Mesendoderm (in vitro differentiated cells): ENCODE data around the gene PHF14.
"Not testable (repeated sequence)": the region's sequence is repeated elsewhere in the genome, so short reads cannot be mapped to it uniquely, and the experiment has no call there.

Experiments used
- DNase-seq: peaks from one replicate; pipeline ENCODE4 v3.0.0; 2013
- H2AK5ac ChIP-seq: 2 replicates; pipeline ENCODE4 v1.6.1; 2013; ENCODE audit warnings: low read length, inconsistent platforms
- H2BK120ac ChIP-seq: 2 replicates; pipeline ENCODE4 v1.6.1; 2013; ENCODE audit warnings: low read depth, mild to moderate bottlenecking, low read length, moderate library complexity, mixed read lengths
- H2BK15ac ChIP-seq: replicated peaks from 2 replicates; pipeline ENCODE4 v1.6.1; 2013; ENCODE audit warnings: low read depth, mild to moderate bottlenecking, moderate library complexity
- H2BK5ac ChIP-seq: 2 replicates; pipeline ENCODE4 v1.6.1; 2013; ENCODE audit warnings: low read length, inconsistent platforms
- H3K18ac ChIP-seq: 2 replicates; pipeline ENCODE4 v1.6.1; 2013; ENCODE audit warnings: mild to moderate bottlenecking, low read length, mixed read lengths
- H3K23ac ChIP-seq: one replicate; pipeline ENCODE4 v1.6.1; 2013; ENCODE audit warnings: low read length
- H3K27ac ChIP-seq: 2 replicates; pipeline ENCODE4 v1.5.1; 2013; ENCODE audit warnings: low read depth, mild to moderate bottlenecking, inconsistent platforms, low read length, moderate library complexity
- H3K27me3 ChIP-seq: 2 replicates; pipeline ENCODE4 v1.6.1; 2013; ENCODE audit warnings: low read length, control low read depth, mild to moderate bottlenecking, inconsistent platforms; ENCODE audit not compliant: insufficient read depth, poor library complexity
- H3K36me3 ChIP-seq: 2 replicates; pipeline ENCODE4 v1.6.1; 2013; ENCODE audit warnings: low read length, inconsistent platforms; ENCODE audit not compliant: control insufficient read depth, insufficient read depth
- H3K4ac ChIP-seq: one replicate; pipeline ENCODE4 v1.6.1; 2013; ENCODE audit warnings: low read depth, mild to moderate bottlenecking, low read length, moderate library complexity
- H3K4me1 ChIP-seq: 2 replicates; pipeline ENCODE4 v1.6.1; 2013; ENCODE audit warnings: low read depth, low read length, inconsistent platforms; ENCODE audit not compliant: control insufficient read depth
- H3K4me2 ChIP-seq: 2 replicates; pipeline ENCODE4 v1.6.1; 2013; ENCODE audit warnings: low read length
- H3K4me3 ChIP-seq: 2 replicates; pipeline ENCODE4 v1.5.1; 2013; ENCODE audit warnings: mild to moderate bottlenecking, low read length
- H3K56ac ChIP-seq: one replicate; pipeline ENCODE4 v1.6.1; 2013; ENCODE audit warnings: low read length
- H3K79me1 ChIP-seq: 2 replicates; pipeline ENCODE4 v1.6.1; 2013; ENCODE audit warnings: low read length, inconsistent platforms
- H3K79me2 ChIP-seq: 2 replicates; pipeline ENCODE4 v1.6.1; 2013; ENCODE audit warnings: mild to moderate bottlenecking, low read length; ENCODE audit not compliant: control insufficient read depth, insufficient read depth
- H3K9ac ChIP-seq: 2 replicates; pipeline ENCODE4 v1.6.1; 2013; ENCODE audit warnings: low read length, inconsistent platforms
- H4K5ac ChIP-seq: one replicate; pipeline ENCODE4 v1.6.1; 2013; ENCODE audit warnings: low read length
- H4K8ac ChIP-seq: one replicate; pipeline ENCODE4 v1.6.1; 2013; ENCODE audit warnings: low read depth, mild to moderate bottlenecking, control low read depth, low read length, moderate library complexity
- WGBS: extraction: QIAGEN DNeasy Blood & Tissue Kit; methylation state at CpG from one replicate; pipeline ENCODE4 v1.1.7; 2013; ENCODE audit warnings: low lambda C conversion rate, missing lambda C conversion rate; ENCODE audit not compliant: insufficient coverage; ENCODE audit errors: extremely low coverage; 5-methylcytosine and 5-hydroxymethylcytosine counted together

Gene PHF14

GRCh38 chr7:10995482-10996166 lies 22.0 kb downstream of the PHF14 start:
- not testable (repeated sequence) for H3K4me3 ChIP-seq, H4K5ac ChIP-seq, H3K79me1 ChIP-seq, H3K56ac ChIP-seq, H3K4ac ChIP-seq, H2BK120ac ChIP-seq, H3K27me3 ChIP-seq, DNase-seq, H3K4me2 ChIP-seq, H3K79me2 ChIP-seq, H3K36me3 ChIP-seq, H3K23ac ChIP-seq, H3K18ac ChIP-seq, H2AK5ac ChIP-seq, H2BK15ac ChIP-seq, H3K9ac ChIP-seq, H3K27ac ChIP-seq, H2BK5ac ChIP-seq, H4K8ac ChIP-seq, H3K4me1 ChIP-seq
- no CpG with 5 or more reads among the region's 34 CpGs for WGBS

GRCh38 chr7:10998996-10999757 lies 25.5 kb downstream of the PHF14 start:
- peaks cover 7% of the 10 kb centered on the region for H3K79me2 ChIP-seq
- no peak overlapping the region for H2AK5ac ChIP-seq
- peaks cover 4% of the 10 kb centered on the region for H3K79me1 ChIP-seq
- DNase-seq, result no peak
- H3K18ac ChIP-seq, result no peak overlapping the region
- no peak overlapping the region for H3K27ac ChIP-seq
- no peak overlapping the region for H2BK15ac ChIP-seq
- no peak overlapping the region for H3K23ac ChIP-seq
- H4K5ac ChIP-seq, result no peak overlapping the region
- H3K36me3 ChIP-seq, result no peaks in the 10 kb centered on the region
- no peaks in the 10 kb centered on the region for H3K4me1 ChIP-seq
- H4K8ac ChIP-seq, result no peak overlapping the region
- no peak overlapping the region for H2BK120ac ChIP-seq
- H3K4me3 ChIP-seq, result no peak overlapping the region
- H3K4ac ChIP-seq, result no peak overlapping the region
- H3K4me2 ChIP-seq, result no peak overlapping the region
- H3K56ac ChIP-seq, result no peak overlapping the region
- no peaks in the 10 kb centered on the region for H3K27me3 ChIP-seq
- H3K9ac ChIP-seq, result no peak overlapping the region
- no peak overlapping the region for H2BK5ac ChIP-seq
- no CpG with 5 or more reads among the region's 4 CpGs for WGBS

GRCh38 chr7:11005202-11005601 lies 31.5 kb downstream of the PHF14 start:
- Histone ChIP-seq H2AK5ac (no peak overlapping the region), H3K18ac (no peak overlapping the region), H2BK15ac (no peak overlapping the region), H4K8ac (no peak overlapping the region), H3K4me2 (no peak overlapping the region), H3K56ac (no peak overlapping the region), H3K4me1 (no peaks in the 10 kb centered on the region), H3K36me3 (no peaks in the 10 kb centered on the region), H3K27me3 (no peaks in the 10 kb centered on the region), H4K5ac (no peak overlapping the region), H3K9ac (no peak overlapping the region), H3K4ac (no peak overlapping the region), H3K4me3 (no peak overlapping the region), H3K79me2 (peaks cover 4% of the 10 kb centered on the region), H3K79me1 (no peaks in the 10 kb centered on the region), H3K23ac (no peak overlapping the region), H2BK5ac (no peak overlapping the region), H3K27ac (no peak overlapping the region), H2BK120ac (no peak overlapping the region)
- DNase-seq, result no peak

- H3K4me2 ChIP-seq, result no peak overlapping the region
- no peaks in the 10 kb centered on the region for H3K27me3 ChIP-seq
- H2BK120ac ChIP-seq, result no peak overlapping the region
- no peak overlapping the region for H3K4me3 ChIP-seq
- WGBS, result no CpG with 5 or more reads among the region's 3 CpGs
- H3K18ac ChIP-seq, result no peak overlapping the region
- H3K9ac ChIP-seq, result no peak overlapping the region
- no peak overlapping the region for H2BK5ac ChIP-seq
- H2BK15ac ChIP-seq, result no peak overlapping the region
- no peak overlapping the region for H3K56ac ChIP-seq
- no peak overlapping the region for H3K27ac ChIP-seq
- no peaks in the 10 kb centered on the region for H3K36me3 ChIP-seq
- peaks cover 2% of the 10 kb centered on the region for H3K79me1 ChIP-seq
- H3K23ac ChIP-seq, result no peak overlapping the region
- no peak for DNase-seq
- H4K5ac ChIP-seq, result no peak overlapping the region
- peaks cover 4% of the 10 kb centered on the region for H3K79me2 ChIP-seq
- H2AK5ac ChIP-seq, result no peak overlapping the region
- no peak overlapping the region for H4K8ac ChIP-seq
- no peak overlapping the region for H3K4ac ChIP-seq
- H3K4me1 ChIP-seq, result no peaks in the 10 kb centered on the region
Measured at GRCh38 chr7:11006291-11006690, 32.6 kb downstream of the PHF14 start.

- H3K79me2 ChIP-seq, result peaks cover 8% of the 10 kb centered on the region
- H4K8ac ChIP-seq, result no peak overlapping the region
- no peak overlapping the region for H3K56ac ChIP-seq
- no peak overlapping the region for H3K23ac ChIP-seq
- peaks cover 4% of the 10 kb centered on the region for H3K79me1 ChIP-seq
- no peak overlapping the region for H3K4me2 ChIP-seq
- no peak overlapping the region for H3K4ac ChIP-seq
- H3K4me1 ChIP-seq, result no peaks in the 10 kb centered on the region
- DNase-seq, result no peak
- no peak overlapping the region for H4K5ac ChIP-seq
- H3K4me3 ChIP-seq, result no peak overlapping the region
- H2BK5ac ChIP-seq, result no peak overlapping the region
- no peak overlapping the region for H2BK120ac ChIP-seq
- no peaks in the 10 kb centered on the region for H3K36me3 ChIP-seq
- H3K18ac ChIP-seq, result no peak overlapping the region
- no peak overlapping the region for H3K27ac ChIP-seq
- H2AK5ac ChIP-seq, result no peak overlapping the region
- no peaks in the 10 kb centered on the region for H3K27me3 ChIP-seq
- H2BK15ac ChIP-seq, result no peak overlapping the region
- H3K9ac ChIP-seq, result no peak overlapping the region
- no CpG with 5 or more reads among the region's 1 CpG for WGBS
Measured at GRCh38 chr7:11009631-11010030, 36.0 kb downstream of the PHF14 start.
